Glomerular visceral epithelial cell (primary cell): ENCODE measurements around the gene DRGX.

Source experiments
- DNase-seq: peaks from one replicate; pipeline ENCODE4 v3.0.0-alpha.2; 2016; ENCODE audit errors: extremely low spot score

Gene DRGX

DNA sequence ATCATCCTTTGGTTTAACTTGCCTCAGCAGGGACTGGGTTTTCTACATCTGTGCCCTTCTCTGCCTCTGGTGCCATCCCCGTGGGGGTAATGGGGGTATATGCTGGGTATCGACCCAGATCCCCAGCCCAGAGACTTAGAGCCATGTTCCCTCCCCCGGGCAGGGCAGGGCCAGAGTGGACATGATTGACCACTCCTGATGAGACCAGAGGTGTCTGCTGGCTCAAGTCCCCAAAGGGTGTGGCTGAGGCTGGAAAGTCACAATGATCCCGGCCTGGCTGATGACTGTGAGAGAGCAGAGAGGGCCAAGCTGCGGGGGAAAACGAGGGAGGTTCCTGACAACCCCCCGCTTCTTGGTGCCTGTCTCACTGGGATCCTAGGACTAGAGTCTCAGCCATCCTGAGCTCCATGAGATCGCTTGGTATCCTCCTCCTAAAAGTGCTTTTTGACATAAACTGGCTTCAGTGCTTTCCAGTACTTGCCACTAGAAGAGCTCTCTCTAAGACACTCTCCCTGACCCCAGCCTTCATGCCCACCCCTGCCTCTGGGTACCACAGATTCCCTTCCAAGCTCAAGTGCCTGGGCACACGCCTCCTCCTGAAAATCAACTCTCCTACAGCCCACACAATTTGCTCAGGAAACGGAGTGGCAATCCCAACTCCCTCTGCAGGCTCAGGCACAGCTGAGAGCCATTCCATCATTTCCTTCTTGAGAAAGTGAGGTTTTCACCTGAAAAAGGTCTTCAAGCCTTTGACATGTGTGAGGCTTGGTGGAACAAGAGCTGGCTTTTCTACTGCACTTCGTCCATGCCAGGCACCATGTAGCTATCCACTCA lies 33.9 kb downstream of the DRGX start:
- no peak for DNase-seq

DNA sequence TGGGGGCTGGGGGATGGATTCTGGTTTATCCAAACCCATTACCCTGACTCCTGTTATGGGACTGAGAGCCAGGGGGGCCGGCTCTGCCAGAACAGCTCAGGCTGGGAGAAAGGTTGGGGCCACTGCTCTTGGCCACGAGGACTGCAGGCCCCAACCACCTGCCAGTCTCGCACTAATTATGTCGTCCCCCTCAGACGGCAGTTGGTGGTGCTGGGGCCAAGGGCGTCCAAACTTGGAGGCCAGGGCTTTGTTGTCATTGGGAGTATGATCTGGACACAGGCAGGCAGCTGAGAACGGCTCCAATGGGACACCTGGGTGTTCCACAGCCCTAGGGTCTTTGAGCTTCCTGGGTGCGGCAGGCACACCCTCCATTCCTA lies 34.7 kb downstream of the DRGX start:
- no peak for DNase-seq

DNA sequence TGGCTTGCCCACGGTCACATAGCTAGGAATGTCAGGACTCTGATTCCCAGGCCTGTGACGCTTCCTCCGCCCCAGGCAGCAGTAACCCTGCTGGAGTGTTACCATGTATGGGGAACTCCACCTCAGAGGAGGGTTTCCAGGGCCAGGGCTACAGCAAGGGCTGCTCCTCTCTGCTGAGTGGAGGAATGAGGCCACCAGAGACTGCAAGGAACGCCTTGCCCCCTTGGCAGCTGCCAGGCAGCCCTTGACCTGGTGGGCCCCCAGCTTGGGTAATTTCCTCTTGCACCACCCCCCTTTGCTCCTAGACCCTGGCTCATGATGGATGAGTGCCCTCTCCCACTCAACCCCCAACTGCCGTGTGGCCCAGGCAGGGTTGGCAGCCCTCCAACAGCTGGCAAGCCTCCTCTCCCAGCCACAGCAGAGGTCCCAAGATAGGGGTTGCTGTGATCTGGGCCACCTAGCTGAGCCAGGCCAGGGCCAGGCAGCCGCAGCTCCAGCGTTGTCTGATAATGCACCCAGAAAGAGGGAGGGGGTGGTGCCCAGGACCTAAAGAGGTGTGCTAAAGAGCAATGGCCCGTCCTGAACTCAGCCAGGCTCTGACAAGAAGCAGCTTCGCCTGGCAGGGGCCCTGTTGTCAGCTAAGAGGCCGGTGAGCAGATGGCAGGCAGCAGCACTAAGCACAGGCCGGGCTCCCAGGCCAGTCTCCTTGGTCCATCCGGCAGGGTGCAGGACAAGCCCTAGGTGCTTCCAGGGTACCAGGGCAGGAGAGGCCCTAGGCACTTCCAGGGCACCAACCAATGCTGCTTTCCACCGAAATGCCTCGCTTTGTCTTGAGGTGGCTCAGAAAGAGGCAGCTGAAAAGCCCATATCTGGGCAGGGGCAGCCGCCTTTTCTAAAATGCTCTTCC lies 35.4 kb downstream of the DRGX start:
- no peak for DNase-seq

GRCh38 chr10:49359349-49360270 lies 36.3 kb downstream of the DRGX start:
- DNase-seq = no peak

DNA sequence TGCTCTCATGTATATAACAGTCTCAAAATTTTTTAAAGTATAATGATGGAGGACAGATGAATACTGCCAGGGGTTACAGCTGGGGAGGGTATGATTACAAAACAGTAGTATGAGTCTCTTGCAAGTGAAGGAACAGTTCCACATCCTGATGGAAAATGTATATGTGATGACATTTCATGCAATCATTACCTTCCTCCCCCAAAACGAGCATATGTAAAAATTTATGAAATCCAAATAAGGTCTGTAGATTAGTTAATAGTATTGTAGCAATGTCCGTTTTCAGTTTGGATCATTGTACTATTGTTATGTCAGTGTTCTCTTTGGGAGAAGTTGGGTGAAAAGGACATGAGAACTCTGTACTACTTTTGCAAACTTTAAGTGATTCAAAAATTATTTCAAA lies 38.0 kb downstream of the DRGX start:
- no peak for DNase-seq

- DNase-seq = no peak
Measured at GRCh38 chr10:49356944-49357343, 38.9 kb downstream of the DRGX start.

- DNase-seq = no peak
Measured at GRCh38 chr10:49356181-49356580, 39.7 kb downstream of the DRGX start.

GRCh38 chr10:49355221-49355620 lies 40.7 kb downstream of the DRGX start:
- no peak for DNase-seq

DNA sequence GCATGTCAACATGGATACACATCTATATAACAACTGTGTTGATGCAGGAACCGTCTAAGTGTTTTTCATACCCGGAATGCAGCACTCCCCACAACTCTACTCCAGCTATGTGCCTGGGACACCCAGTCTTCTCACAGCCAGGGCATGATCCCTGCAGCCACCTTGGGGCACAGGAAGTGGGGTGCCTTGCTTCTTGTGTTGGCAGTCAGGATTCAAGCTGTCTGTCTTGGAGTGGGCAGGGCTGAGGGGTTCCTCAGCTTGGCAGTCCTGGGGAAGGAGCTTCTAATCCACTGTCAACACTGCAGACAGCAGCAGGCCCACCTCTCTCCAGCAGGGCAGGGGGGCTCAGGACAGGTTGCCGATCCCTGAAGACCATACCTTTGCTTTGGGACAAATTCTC lies 41.3 kb downstream of the DRGX start:
- no peak for DNase-seq

- DNase-seq = no peak
Measured at GRCh38 chr10:49353895-49354566, 41.9 kb downstream of the DRGX start.

- no peak for DNase-seq
Measured at GRCh38 chr10:49353026-49353894, 42.6 kb downstream of the DRGX start.

- DNase-seq = no peak
Measured at GRCh38 chr10:49352323-49352722, 43.6 kb downstream of the DRGX start.

DNA sequence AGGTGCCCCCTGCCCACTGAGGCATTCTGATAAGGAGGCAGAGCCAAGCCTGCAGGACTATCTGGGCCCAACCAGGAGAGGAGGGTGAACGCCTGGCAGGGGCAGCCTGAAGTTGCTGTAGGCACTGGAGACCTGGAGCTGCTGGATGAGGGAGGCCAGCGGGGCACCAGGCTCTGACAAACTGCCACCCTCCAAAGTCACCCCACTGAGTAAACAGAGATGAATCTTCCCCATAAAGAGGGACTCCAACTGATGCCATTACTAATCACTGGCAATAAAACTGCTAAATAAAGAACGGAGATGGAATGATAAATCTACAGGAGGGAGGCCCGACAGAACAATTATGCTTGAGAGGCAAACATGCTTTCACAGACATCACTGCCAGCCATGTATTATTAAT lies 44.2 kb downstream of the DRGX start:
- DNase-seq = no peak

DNA sequence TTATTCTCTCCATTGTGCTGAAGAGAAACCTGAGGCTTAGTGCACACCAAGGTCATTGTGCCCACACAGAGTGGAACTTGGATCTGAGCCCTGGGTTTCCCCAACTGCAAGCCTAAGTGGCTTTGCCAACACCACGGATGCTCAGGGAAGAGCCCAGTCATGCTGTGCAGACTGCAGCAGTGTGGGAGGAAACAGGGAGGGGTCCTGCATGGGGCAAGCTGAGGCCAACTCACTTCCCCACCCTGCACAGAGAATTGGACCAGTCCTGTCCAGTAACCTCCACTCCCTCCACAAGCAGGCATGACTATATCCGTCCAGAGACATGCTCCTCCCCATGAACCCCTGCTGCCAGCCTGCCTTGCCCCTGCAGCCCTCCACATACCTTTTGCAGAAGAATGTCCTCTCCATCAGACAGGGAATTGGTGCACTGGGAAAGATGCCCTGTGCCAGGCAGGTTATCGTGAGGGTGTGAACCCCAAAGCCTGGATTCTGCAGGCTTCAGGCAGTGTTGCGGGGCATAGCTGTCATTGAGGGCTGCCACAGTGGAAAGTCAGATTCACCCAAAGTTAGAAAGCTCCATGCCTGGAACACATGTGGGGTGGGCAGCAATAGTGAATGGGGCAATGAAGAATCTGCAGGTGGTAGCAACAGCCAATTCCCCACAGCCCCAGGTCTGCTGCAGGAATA lies 44.9 kb downstream of the DRGX start:
- DNase-seq = no peak

- DNase-seq = no peak
Measured at GRCh38 chr10:49350138-49350537, 45.8 kb downstream of the DRGX start.

DNA sequence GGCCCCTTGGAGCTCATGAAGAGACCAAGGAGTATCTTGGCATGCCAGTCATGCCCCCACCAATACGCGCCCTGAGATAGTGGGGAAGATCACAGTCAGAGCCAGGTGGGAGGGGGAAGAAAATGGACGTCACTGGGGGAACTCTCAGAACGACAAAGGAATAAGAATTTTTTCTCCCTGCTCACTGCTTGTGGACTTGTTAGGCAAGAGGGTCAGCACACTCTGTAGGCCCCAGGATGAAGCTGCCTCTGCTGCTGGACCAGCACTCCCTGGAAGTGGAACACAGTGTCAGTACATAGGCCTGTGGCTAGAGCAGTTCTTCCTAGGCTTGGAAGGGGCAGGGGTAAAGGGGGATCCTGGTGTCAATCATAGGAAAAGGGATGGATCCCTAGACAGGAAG lies 46.5 kb downstream of the DRGX start:
- DNase-seq = no peak

DNA sequence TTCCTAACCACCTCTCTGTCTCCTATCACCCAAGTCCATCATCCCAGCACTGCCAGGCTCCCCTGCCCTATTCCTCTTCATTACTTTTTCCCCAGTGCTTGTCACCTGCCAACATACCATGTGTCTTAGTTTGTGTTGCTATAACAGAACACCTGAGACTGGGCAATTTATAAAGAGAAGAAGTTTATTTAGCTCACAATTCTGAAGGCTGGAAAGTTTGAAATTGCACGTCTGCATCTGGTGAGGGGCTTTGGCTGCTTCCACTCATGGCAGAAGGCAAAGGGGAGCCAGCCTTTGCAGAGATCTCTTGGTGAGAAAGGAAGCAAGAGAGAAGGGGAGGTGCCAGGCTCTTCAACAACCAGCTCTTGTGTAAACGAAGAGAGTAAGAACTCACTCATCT lies 47.3 kb downstream of the DRGX start:
- no peak for DNase-seq

- no peak for DNase-seq
Measured at GRCh38 chr10:49347827-49348226, 48.1 kb downstream of the DRGX start.

- DNase-seq = no peak
Measured at GRCh38 chr10:49347342-49347741, 48.5 kb downstream of the DRGX start.

DNA sequence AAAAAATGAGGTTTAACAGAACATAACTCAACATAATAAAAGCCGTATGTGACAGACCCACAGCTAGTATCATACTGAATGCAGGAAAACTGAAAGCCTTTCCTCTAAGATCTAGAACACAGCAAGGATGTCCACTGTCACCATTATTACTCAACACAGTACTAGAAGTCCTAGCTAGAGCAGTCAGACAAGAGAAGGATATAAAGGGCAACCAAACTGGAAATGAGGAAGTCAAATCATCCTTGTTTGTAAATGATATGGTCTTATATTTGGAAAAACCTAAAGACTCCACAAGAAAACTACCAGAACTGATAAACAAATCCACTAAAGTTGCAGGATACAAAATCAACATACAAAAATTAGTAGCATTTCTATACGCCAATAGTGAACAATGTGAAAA lies 51.0 kb downstream of the DRGX start:
- DNase-seq = no peak
